Esophagus squamous epithelium (tissue), 5 donors: ENCODE data around the gene PLIN5. TPM values are rescaled to one million over a fixed set of nuclear protein-coding genes. Genes with fewer than 3 reads are reported as not detected.
A peak's percentile ranks its signal among the peaks of the same experiment; 100 is the strongest.

Experiments used
- DNase-seq: peaks from one replicate; lab custom pipeline; 2025; lab: John Stamatoyannopoulos, UW
- H3K27ac ChIP-seq, 4 donors: fragments of 200-600 bp; sonication (generic); one replicate each; pipeline ENCODE4 v1.5.1; 2016 to 2019; ENCODE audit warnings: mild to moderate bottlenecking in 1 of 4
- H3K27me3 ChIP-seq, 4 donors: fragments of 200-600 bp; sonication (generic); 1 replicate in 3 of 4; 2 replicates in 1 of 4; pipeline versions ENCODE4 v1.5.1 to v1.6.0; 2017 to 2021; ENCODE audit warnings: antibody characterized with exemption in 1 of 4
- H3K36me3 ChIP-seq, 3 donors: fragments of 200-600 bp; sonication (generic); one replicate each; pipeline ENCODE4 v1.5.1; 2016 to 2019
- H3K4me1 ChIP-seq, 3 donors: fragments of 200-600 bp; sonication (generic); one replicate each; pipeline ENCODE4 v1.5.1; 2017 to 2019
- H3K4me3 ChIP-seq, 4 donors: fragments of 200-600 bp; sonication (generic); 1 replicate in 3 of 4; 2 replicates in 1 of 4; pipeline ENCODE4 v1.5.1; 2016 to 2019; ENCODE audit warnings: mild to moderate bottlenecking in 2 of 4, moderate library complexity in 1 of 4
- H3K9me3 ChIP-seq, 3 donors: fragments of 200-600 bp; sonication (generic); one replicate each; pipeline ENCODE4 v1.5.1; 2016 to 2019
- POLR2A ChIP-seq, 4 donors: fragments of 450-650 bp; IDR thresholded peaks; one replicate each; pipeline ENCODE4 v1.6.1; 2017; ENCODE audit warnings: antibody characterized with exemption in 4 of 4, mild to moderate bottlenecking in 4 of 4, moderate library complexity in 3 of 4
- WGBS, 2 donors: methylation state at CpG; one replicate each; pipeline ENCODE4 v1.1.5; 2018; 5-methylcytosine and 5-hydroxymethylcytosine counted together
- intact Hi-C: fragments of 100-400 bp; cut with DNase I; formaldehyde crosslinking; loops from one replicate; pipeline ENCODE4 v1.15.0; 2022
- total RNA-seq, 4 donors: library from RNA; depleted of rRNA; stranded (reverse); fragments of >200 nt; gene quantifications; one replicate each; pipeline ENCODE4 v1.1.0, GENCODE V29; 2016
- TF ChIP-seq, protein P1 (sequence below), 6 experiments: fragments of 450-650 bp in 4 of 6; fragments of 200-600 bp in 2 of 6; sonication (generic) in 2 of 6; IDR thresholded peaks; one replicate each; pipeline ENCODE4 v1.5.1; 2016 to 2019; ENCODE audit warnings: antibody characterized with exemption in 6 of 6, mild to moderate bottlenecking in 4 of 6, moderate library complexity in 4 of 6
- donor health status: DM: yes; HTN: yes; CAD: no.

PLIN5 gene
- total RNA-seq, 4 donors from 2014 or later = 1.9 to 12.9 (median 5.2) TPM

DNA sequence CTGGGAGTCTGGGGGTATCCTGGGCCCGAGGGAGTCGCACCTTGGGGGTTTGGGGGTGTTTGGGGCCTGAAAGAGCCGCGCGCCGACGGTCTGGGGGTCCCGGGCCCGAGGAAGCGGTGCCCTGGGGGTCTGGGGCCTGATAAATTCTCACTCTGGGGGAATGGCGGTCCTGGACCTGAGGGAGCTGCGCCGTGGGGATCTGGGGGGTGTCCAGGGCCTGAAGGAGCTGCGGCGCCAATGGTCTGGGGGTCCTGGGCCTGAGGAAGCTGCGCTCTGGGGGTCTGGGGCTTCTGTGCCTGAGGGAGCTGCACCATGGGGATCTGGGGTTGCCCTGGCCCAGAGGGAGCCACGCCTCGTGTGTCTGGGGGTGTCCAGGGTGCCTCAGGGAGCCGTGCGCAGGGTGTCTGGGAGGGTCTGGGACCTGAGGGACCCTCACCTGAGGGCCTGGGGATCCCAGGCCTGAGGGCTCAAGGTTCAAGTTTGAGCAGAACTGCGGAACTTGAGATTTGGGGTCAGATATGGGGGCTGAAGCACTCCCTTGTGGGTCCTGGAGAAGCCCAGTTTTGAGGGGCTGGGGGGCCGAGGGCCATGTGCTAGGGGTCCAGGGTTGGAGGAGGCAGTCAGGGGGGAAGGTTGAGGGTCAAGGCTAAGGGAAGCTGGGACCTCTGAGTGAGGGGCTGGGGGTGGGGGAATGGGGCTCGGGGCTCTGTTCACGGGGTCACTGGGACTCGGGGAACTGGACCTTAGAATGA is 61.8 kb downstream of the PLIN5 start:
- no peak for DNase-seq
- peaks cover 23 to 37% (median 25%) of the 10 kb centered on the region in 3 donors for H3K4me1 ChIP-seq
- H3K27ac ChIP-seq = peak overlapping the region in 3 of 4 donors; percentile 76 to 93 (median 84)
- H3K9me3 ChIP-seq = no peaks in the 10 kb centered on the region
- H3K4me3 ChIP-seq = peak overlapping the region; percentile 64 to 93 (median 89)
- 20 to 52% methylated on average over 1 to 4 of the region's 25 CpGs for WGBS, 2 donors
- H3K36me3 ChIP-seq = peaks cover 10 to 32% (median 15%) of the 10 kb centered on the region in 3 donors
- intact Hi-C loops = no loop called here
- TF ChIP-seq POLR2A (IDR thresholded peaks at IDR 0.05) = no peak
- TF ChIP-seq, protein P1, sequence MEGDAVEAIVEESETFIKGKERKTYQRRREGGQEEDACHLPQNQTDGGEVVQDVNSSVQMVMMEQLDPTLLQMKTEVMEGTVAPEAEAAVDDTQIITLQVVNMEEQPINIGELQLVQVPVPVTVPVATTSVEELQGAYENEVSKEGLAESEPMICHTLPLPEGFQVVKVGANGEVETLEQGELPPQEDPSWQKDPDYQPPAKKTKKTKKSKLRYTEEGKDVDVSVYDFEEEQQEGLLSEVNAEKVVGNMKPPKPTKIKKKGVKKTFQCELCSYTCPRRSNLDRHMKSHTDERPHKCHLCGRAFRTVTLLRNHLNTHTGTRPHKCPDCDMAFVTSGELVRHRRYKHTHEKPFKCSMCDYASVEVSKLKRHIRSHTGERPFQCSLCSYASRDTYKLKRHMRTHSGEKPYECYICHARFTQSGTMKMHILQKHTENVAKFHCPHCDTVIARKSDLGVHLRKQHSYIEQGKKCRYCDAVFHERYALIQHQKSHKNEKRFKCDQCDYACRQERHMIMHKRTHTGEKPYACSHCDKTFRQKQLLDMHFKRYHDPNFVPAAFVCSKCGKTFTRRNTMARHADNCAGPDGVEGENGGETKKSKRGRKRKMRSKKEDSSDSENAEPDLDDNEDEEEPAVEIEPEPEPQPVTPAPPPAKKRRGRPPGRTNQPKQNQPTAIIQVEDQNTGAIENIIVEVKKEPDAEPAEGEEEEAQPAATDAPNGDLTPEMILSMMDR (IDR thresholded peaks at IDR 0.05) = no peak
- no peaks in the 10 kb centered on the region for H3K27me3 ChIP-seq

Other genes with a start within 250 kb of the PLIN5 start
- gene TMIGD2, start 232.8 kb downstream of the PLIN5 start, total RNA-seq = under 1 TPM in 3 of 4 donors, not detected in 1; 0.22 to 0.76 (median 0.38) TPM
- under 1 TPM in 2 of 4 donors, not detected in 2; 0.18 to 0.61 TPM for gene FSD1, start 230.6 kb downstream of the PLIN5 start, total RNA-seq
- gene STAP2, start 196.4 kb downstream of the PLIN5 start, total RNA-seq = 100 to 1,000 TPM in 1 of 4 donors, 10 to 100 TPM in 3; 61.4 to 131 (median 82.5) TPM
- 10 to 100 TPM in 1 of 4 donors, 1 to 10 TPM in 3; 2.5 to 11.1 (median 6.5) TPM for gene MPND, start 191.7 kb downstream of the PLIN5 start, total RNA-seq
- 100 to 1,000 TPM in 2 of 4 donors, 10 to 100 TPM in 2; 67.4 to 131 (median 91.2) TPM for gene SH3GL1, start 134.7 kb downstream of the PLIN5 start, total RNA-seq
- gene CHAF1A, start 132.6 kb downstream of the PLIN5 start, total RNA-seq = 10 to 100 TPM in 3 of 4 donors, 1 to 10 TPM in 1; 7.6 to 20.9 (median 11.9) TPM
- gene UBXN6, start 77.4 kb downstream of the PLIN5 start, total RNA-seq = 10 to 100 TPM; 40.7 to 72.9 (median 50.8) TPM
- gene HDGFL2, start 62.9 kb downstream of the PLIN5 start, total RNA-seq = 10 to 100 TPM; 18.4 to 28.8 (median 20.5) TPM
- 1 to 10 TPM; 1.4 to 6.7 (median 2.4) TPM for gene PLIN4, start 16.7 kb downstream of the PLIN5 start, total RNA-seq
- gene LRG1, start 4.8 kb upstream of the PLIN5 start, total RNA-seq = 10 to 100 TPM in 3 of 4 donors, 1 to 10 TPM in 1; 3.8 to 53.0 (median 21.1) TPM
- gene SEMA6B, start 24.5 kb upstream of the PLIN5 start, total RNA-seq = 1 to 10 TPM in 2 of 4 donors, under 1 TPM in 2; 0.61 to 4.3 (median 1.8) TPM
- gene TNFAIP8L1, start 104.3 kb upstream of the PLIN5 start, total RNA-seq = 1 to 10 TPM; 3.6 to 6.2 (median 4.4) TPM
- gene MYDGF, start 135.1 kb upstream of the PLIN5 start, total RNA-seq = 10 to 100 TPM; 33.2 to 52.5 (median 41.5) TPM
- 10 to 100 TPM; 32.8 to 51.5 (median 47.7) TPM for gene DPP9, start 188.6 kb upstream of the PLIN5 start, total RNA-seq